IPS DF 6.9 (cell line): ENCODE results near the gene RBM17.

Source experiments
- DNase-seq: peaks from one replicate; pipeline ENCODE4 v3.0.0-alpha.2; 2013; ENCODE audit warnings: low read depth, low spot score
- H3K27ac ChIP-seq: one replicate; pipeline ENCODE4 v1.5.1; 2013; ENCODE audit warnings: low read length, control low read depth
- H3K27me3 ChIP-seq: 2 replicates; pipeline ENCODE4 v1.6.1; 2013; ENCODE audit warnings: mild to moderate bottlenecking, low read length; ENCODE audit not compliant: control insufficient read depth, insufficient read depth
- H3K36me3 ChIP-seq: 2 replicates; pipeline ENCODE4 v1.6.1; 2013; ENCODE audit warnings: low read length; ENCODE audit not compliant: control insufficient read depth, insufficient read depth
- H3K4me1 ChIP-seq: 2 replicates; pipeline ENCODE4 v1.6.1; 2013; ENCODE audit warnings: low read length; ENCODE audit not compliant: control insufficient read depth, insufficient read depth
- H3K4me3 ChIP-seq: 2 replicates; pipeline ENCODE4 v1.5.1; 2013; ENCODE audit warnings: mild to moderate bottlenecking, low read length
- H3K9me3 ChIP-seq: 2 replicates; pipeline ENCODE4 v1.6.1; 2013; ENCODE audit warnings: low read length, inconsistent platforms; ENCODE audit not compliant: control insufficient read depth, insufficient read depth
- WGBS: extraction: QIAGEN DNeasy Blood & Tissue Kit; methylation state at CpG from one replicate; pipeline ENCODE4 v1.1.7; 2013; ENCODE audit warnings: mixed read lengths, missing lambda C conversion rate; ENCODE audit not compliant: insufficient read length, insufficient coverage; 5-methylcytosine and 5-hydroxymethylcytosine counted together

The RBM17 gene

GRCh38 chr10:6144406-6145165, 55.8 kb downstream of the RBM17 start:
- Histone ChIP-seq H3K4me3 (peak overlapping the region; percentile 42; the same call in 1 of the 2 replicates), H3K27ac (no peak overlapping the region), H3K27me3 (no peaks in the 10 kb centered on the region; the same call in 1 of the 2 replicates), H3K9me3 (no peaks in the 10 kb centered on the region), H3K4me1 (peaks cover 9% of the 10 kb centered on the region), H3K36me3 (no peaks in the 10 kb centered on the region)
- no peak for DNase-seq
- WGBS, result no CpG with 5 or more reads among the region's 81 CpGs

GRCh38 chr10:6145166-6145987, 56.5 kb downstream of the RBM17 start:
- H3K4me1 ChIP-seq, result peaks cover 5% of the 10 kb centered on the region
- no peak for DNase-seq
- WGBS, result no CpG with 5 or more reads among the region's 76 CpGs

GRCh38 chr10:6146013-6146785, 57.4 kb downstream of the RBM17 start:
- DNase-seq, result no peak
- WGBS, result no CpG with 5 or more reads among the region's 22 CpGs

More at GRCh38 chr10:6145166-6145987, 56.5 kb downstream of the RBM17 start:
- no peaks in the 10 kb centered on the region; the same call in 1 of the 2 replicates for H3K27me3 ChIP-seq
- peak overlapping the region; percentile 42; the same call in 1 of the 2 replicates for H3K4me3 ChIP-seq
- H3K27ac ChIP-seq, result no peak overlapping the region
- H3K36me3 ChIP-seq, result no peaks in the 10 kb centered on the region
- H3K9me3 ChIP-seq, result no peaks in the 10 kb centered on the region

GRCh38 chr10:6146921-6147320, 58.1 kb downstream of the RBM17 start:
- Histone ChIP-seq H3K27ac (no peak overlapping the region), H3K27me3 (no peaks in the 10 kb centered on the region; the same call in 1 of the 2 replicates), H3K4me3 (no peak overlapping the region), H3K36me3 (no peaks in the 10 kb centered on the region), H3K4me1 (peaks cover 4% of the 10 kb centered on the region; the same call in 1 of the 2 replicates), H3K9me3 (no peaks in the 10 kb centered on the region)
- no CpG with 5 or more reads among the region's 11 CpGs for WGBS
- DNase-seq, result no peak

More at GRCh38 chr10:6146013-6146785, 57.4 kb downstream of the RBM17 start:
- H3K9me3 ChIP-seq, result no peaks in the 10 kb centered on the region
- H3K36me3 ChIP-seq, result no peaks in the 10 kb centered on the region
- H3K4me3 ChIP-seq, result no peak overlapping the region
- H3K27ac ChIP-seq, result no peak overlapping the region
- peaks cover 4% of the 10 kb centered on the region; the same call in 1 of the 2 replicates for H3K4me1 ChIP-seq
- H3K27me3 ChIP-seq, result no peaks in the 10 kb centered on the region; the same call in 1 of the 2 replicates

- no peak for DNase-seq
- no peak overlapping the region for H3K4me3 ChIP-seq
- peaks cover 4% of the 10 kb centered on the region; the same call in 1 of the 2 replicates for H3K4me1 ChIP-seq
- no CpG with 5 or more reads among the region's 7 CpGs for WGBS
- H3K27me3 ChIP-seq, result no peaks in the 10 kb centered on the region; the same call in 1 of the 2 replicates
- H3K36me3 ChIP-seq, result no peaks in the 10 kb centered on the region
- H3K27ac ChIP-seq, result no peak overlapping the region
- no peaks in the 10 kb centered on the region for H3K9me3 ChIP-seq
Observed at GRCh38 chr10:6148251-6148701, 59.4 kb downstream of the RBM17 start.

- H3K27ac ChIP-seq, result no peak overlapping the region
- H3K9me3 ChIP-seq, result no peaks in the 10 kb centered on the region
- no peaks in the 10 kb centered on the region for H3K36me3 ChIP-seq
- no peaks in the 10 kb centered on the region; the same call in 1 of the 2 replicates for H3K27me3 ChIP-seq
- no peak overlapping the region for H3K4me3 ChIP-seq
- DNase-seq, result no peak
- peaks cover 4% of the 10 kb centered on the region; the same call in 1 of the 2 replicates for H3K4me1 ChIP-seq
- no CpG with 5 or more reads among the region's 6 CpGs for WGBS
Observed at GRCh38 chr10:6148908-6149307, 60.1 kb downstream of the RBM17 start.

- Histone ChIP-seq H3K4me1 (no peaks in the 10 kb centered on the region), H3K27ac (no peak overlapping the region), H3K27me3 (no peaks in the 10 kb centered on the region), H3K9me3 (no peaks in the 10 kb centered on the region), H3K36me3 (no peaks in the 10 kb centered on the region), H3K4me3 (no peak overlapping the region)
- peak; percentile 64 for DNase-seq
- no CpG with 5 or more reads among the region's 22 CpGs for WGBS
Observed at GRCh38 chr10:6151087-6151977, 62.5 kb downstream of the RBM17 start.

GRCh38 chr10:6153845-6154244, 65.0 kb downstream of the RBM17 start:
- Histone ChIP-seq H3K36me3 (no peaks in the 10 kb centered on the region), H3K9me3 (no peaks in the 10 kb centered on the region), H3K27ac (no peak overlapping the region), H3K4me3 (no peak overlapping the region), H3K4me1 (no peaks in the 10 kb centered on the region), H3K27me3 (no peaks in the 10 kb centered on the region)
- WGBS, result no CpG with 5 or more reads among the region's 7 CpGs
- no peak for DNase-seq

- Histone ChIP-seq H3K36me3 (no peaks in the 10 kb centered on the region), H3K9me3 (no peaks in the 10 kb centered on the region), H3K27ac (no peak overlapping the region), H3K27me3 (no peaks in the 10 kb centered on the region), H3K4me3 (no peak overlapping the region), H3K4me1 (no peaks in the 10 kb centered on the region)
- DNase-seq, result no peak
- no CpG with 5 or more reads among the region's 14 CpGs for WGBS
Observed at GRCh38 chr10:6154566-6154965, 65.7 kb downstream of the RBM17 start.
